Neural progenitor cell (in vitro differentiated cells): Measurements from ENCODE around the gene PRKCA. TPM values are rescaled to one million over a fixed set of nuclear protein-coding genes. Genes with fewer than 3 reads are reported as not detected.

Experiments
- DNase-seq: peaks from one replicate; pipeline ENCODE4 v3.0.0-alpha.2; 2016; ENCODE audit warnings: low spot score
- H2AFZ ChIP-seq: fragments of 200-600 bp; sonication (generic); replicated peaks from 2 replicates; pipeline ENCODE4 v1.6.1; 2016; ENCODE audit warnings: antibody characterized with exemption
- H3F3A ChIP-seq: fragments of 200-600 bp; sonication (generic); 2 replicates; pipeline ENCODE4 v1.6.1; 2016; ENCODE audit warnings: antibody characterized with exemption, low read depth
- H3K27ac ChIP-seq: fragments of 200-600 bp; sonication (generic); 2 replicates; pipeline ENCODE4 v1.5.1; 2016; ENCODE audit warnings: mild to moderate bottlenecking
- H3K27me3 ChIP-seq: fragments of 200-600 bp; sonication (generic); 2 replicates; pipeline ENCODE4 v1.6.1; 2016; ENCODE audit warnings: mild to moderate bottlenecking, moderate library complexity
- H3K36me3 ChIP-seq: fragments of 200-600 bp; sonication (generic); 2 replicates; pipeline ENCODE4 v1.5.1; 2016
- H3K4me1 ChIP-seq: fragments of 200-600 bp; sonication (generic); 2 replicates; pipeline ENCODE4 v1.6.1; 2016; ENCODE audit warnings: mixed run types
- H3K4me2 ChIP-seq: fragments of 200-600 bp; sonication (generic); 2 replicates; pipeline ENCODE4 v1.6.1; 2016
- H3K4me3 ChIP-seq: fragments of 200-600 bp; sonication (generic); 2 replicates; pipeline ENCODE4 v1.5.1; 2016
- H3K79me2 ChIP-seq: fragments of 200-600 bp; sonication (generic); 2 replicates; pipeline ENCODE4 v1.6.1; 2016; ENCODE audit warnings: low read depth
- H3K9ac ChIP-seq: fragments of 200-600 bp; sonication (generic); 2 replicates; pipeline ENCODE4 v1.6.1; 2016
- H3K9me3 ChIP-seq: fragments of 200-600 bp; sonication (generic); 2 replicates; pipeline ENCODE4 v1.5.1; 2016; ENCODE audit warnings: low read depth
- H4K20me1 ChIP-seq: fragments of 200-600 bp; sonication (generic); 2 replicates; pipeline ENCODE4 v1.6.1; 2016; ENCODE audit warnings: low read depth
- H3K27ac Mint-ChIP-seq: 3 replicates; pipeline ENCODE4 v1.8.0; 2021; ENCODE audit warnings: mixed read lengths
- H3K27me3 Mint-ChIP-seq: 2 replicates; pipeline ENCODE4 v1.8.0; 2022; ENCODE audit warnings: low read depth, mild to moderate bottlenecking, inconsistent platforms, moderate library complexity, mixed read lengths; ENCODE audit not compliant: insufficient read depth
- H3K36me3 Mint-ChIP-seq: 3 replicates; pipeline ENCODE4 v1.8.0; 2021; ENCODE audit warnings: mixed read lengths
- H3K4me1 Mint-ChIP-seq: 3 replicates; pipeline ENCODE4 v1.8.0; 2021; ENCODE audit warnings: mixed read lengths
- H3K4me3 Mint-ChIP-seq: 3 replicates; pipeline ENCODE4 v1.8.0; 2021; ENCODE audit warnings: mild to moderate bottlenecking, moderate library complexity, mixed read lengths
- H3K9me3 Mint-ChIP-seq: 3 replicates; pipeline ENCODE4 v1.8.0; 2020; ENCODE audit warnings: mixed read lengths
- CTCF ChIP-seq: fragments of 200-600 bp; sonication (generic); IDR thresholded peaks from 2 replicates; pipeline ENCODE4 v1.5.1; 2017; ENCODE audit warnings: antibody characterized with exemption, mild to moderate bottlenecking
- EZH2 ChIP-seq: fragments of 200-600 bp; sonication (generic); IDR thresholded peaks from 2 replicates; pipeline ENCODE4 v1.6.1; 2017; ENCODE audit warnings: antibody characterized with exemption, mild to moderate bottlenecking, moderate library complexity
- EZH2phosphoT487 ChIP-seq: fragments of 200-600 bp; sonication (generic); IDR thresholded peaks from 2 replicates; pipeline ENCODE4 v1.6.1; 2017; ENCODE audit warnings: antibody characterized with exemption
- total RNA-seq: library from RNA; depleted of rRNA; stranded (reverse); fragments of >200 nt; gene quantifications from 2 replicates; pipeline ENCODE4 v1.2.3, GENCODE V29; 2015; ENCODE audit warnings: low replicate concordance

Gene PRKCA
- total RNA-seq, 1 donor from 2014 or later, result 2.1 TPM

GRCh38 chr17:66509926-66510325, 207.5 kb downstream of the PRKCA start:
- H3K9ac ChIP-seq, result no peak overlapping the region
- Mint-ChIP-seq H3K27me3 (peaks cover 2% of the 10 kb centered on the region), H3K27ac (no peak overlapping the region), H3K4me1 (peaks cover 7% of the 10 kb centered on the region), H3K9me3 (no peaks in the 10 kb centered on the region), H3K4me3 (no peak overlapping the region), H3K36me3 (no peaks in the 10 kb centered on the region)
- no peak overlapping the region for H3K27ac ChIP-seq
- H3K9me3 ChIP-seq, result no peaks in the 10 kb centered on the region
- H3K79me2 ChIP-seq, result no peaks in the 10 kb centered on the region
- DNase-seq, result no peak
- no peaks in the 10 kb centered on the region for H3K4me1 ChIP-seq
- no peaks in the 10 kb centered on the region for H3F3A ChIP-seq
- TF ChIP-seq EZH2 (no peak), CTCF (no peak), EZH2phosphoT487 (no peak)
- H2AFZ ChIP-seq, result no peak overlapping the region
- no peaks in the 10 kb centered on the region for H4K20me1 ChIP-seq
- no peak overlapping the region for H3K4me2 ChIP-seq
- no peaks in the 10 kb centered on the region for H3K36me3 ChIP-seq
- H3K27me3 ChIP-seq, result no peaks in the 10 kb centered on the region
- H3K4me3 ChIP-seq, result no peak overlapping the region

GRCh38 chr17:66511135-66511534, 208.7 kb downstream of the PRKCA start:
- Mint-ChIP-seq H3K27ac (no peak overlapping the region), H3K4me1 (peaks cover 10% of the 10 kb centered on the region), H3K36me3 (no peaks in the 10 kb centered on the region), H3K27me3 (peaks cover 2% of the 10 kb centered on the region), H3K4me3 (no peak overlapping the region), H3K9me3 (no peaks in the 10 kb centered on the region)
- Histone ChIP-seq H3K4me1 (no peaks in the 10 kb centered on the region), H2AFZ (no peak overlapping the region), H3K36me3 (no peaks in the 10 kb centered on the region), H3K9me3 (no peaks in the 10 kb centered on the region), H3K4me2 (no peak overlapping the region), H4K20me1 (no peaks in the 10 kb centered on the region), H3F3A (no peaks in the 10 kb centered on the region), H3K9ac (no peak overlapping the region), H3K4me3 (no peak overlapping the region), H3K79me2 (no peaks in the 10 kb centered on the region), H3K27ac (no peak overlapping the region), H3K27me3 (no peaks in the 10 kb centered on the region)
- DNase-seq, result no peak
- TF ChIP-seq EZH2phosphoT487 (no peak), CTCF (no peak), EZH2 (no peak)

DNA sequence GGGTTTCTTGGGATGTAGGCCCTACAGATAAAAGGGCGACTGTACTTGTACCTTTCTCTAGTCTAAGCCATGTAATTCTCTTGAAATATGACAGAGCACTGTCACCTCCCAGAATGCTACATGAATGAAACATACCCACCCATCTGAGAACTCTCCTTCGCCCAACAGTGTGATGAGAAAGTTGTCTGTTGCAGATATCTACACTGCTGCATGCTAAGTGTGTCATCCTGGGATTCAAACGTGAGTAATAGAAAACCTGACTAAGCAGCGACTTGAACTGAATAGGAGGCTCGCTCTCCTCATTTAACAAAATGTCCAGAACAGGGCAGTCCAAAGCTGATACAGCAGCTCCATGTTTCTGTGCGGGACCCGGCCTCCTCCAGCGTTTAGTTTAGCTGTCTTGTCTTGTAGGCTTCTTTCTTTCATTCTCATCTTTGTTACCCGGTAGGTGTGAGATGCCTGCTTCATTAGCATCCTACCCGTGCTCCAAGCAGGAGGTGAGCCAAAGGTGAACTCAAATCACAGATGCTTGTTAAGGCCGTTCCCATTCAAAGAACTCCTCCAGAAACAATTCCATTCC, 211.9 kb downstream of the PRKCA start:
- H3K4me1 Mint-ChIP-seq, result peaks cover 24% of the 10 kb centered on the region
- no peaks in the 10 kb centered on the region for H3K9me3 ChIP-seq
- no peak overlapping the region for H3K27ac Mint-ChIP-seq
- no peaks in the 10 kb centered on the region for H3K4me1 ChIP-seq
- no peak for DNase-seq
- H3K27me3 ChIP-seq, result no peaks in the 10 kb centered on the region
- no peak overlapping the region for H3K27ac ChIP-seq
- no peaks in the 10 kb centered on the region for H3F3A ChIP-seq
- H3K4me3 ChIP-seq, result no peak overlapping the region
- no peaks in the 10 kb centered on the region for H4K20me1 ChIP-seq
- no peak overlapping the region for H2AFZ ChIP-seq
- no peak overlapping the region for H3K4me2 ChIP-seq
- no peaks in the 10 kb centered on the region for H3K36me3 ChIP-seq
- H3K27me3 Mint-ChIP-seq, result peaks cover 2% of the 10 kb centered on the region
- H3K9ac ChIP-seq, result no peak overlapping the region
- no peak for TF ChIP-seq EZH2phosphoT487
- no peak for TF ChIP-seq EZH2
- TF ChIP-seq CTCF, result no peak
- H3K79me2 ChIP-seq, result no peaks in the 10 kb centered on the region
- H3K36me3 Mint-ChIP-seq, result no peaks in the 10 kb centered on the region
- no peaks in the 10 kb centered on the region for H3K9me3 Mint-ChIP-seq
- H3K4me3 Mint-ChIP-seq, result no peak overlapping the region
